GM18867 (cell line): ENCODE measurements around the gene ZMYND12.
"Not testable (repeated sequence)": the region's sequence is repeated elsewhere in the genome, so short reads cannot be mapped to it uniquely, and the experiment has no call there.

Experiments used
- ATAC-seq: cut with Tn5 transposase; IDR thresholded peaks from one replicate; pipeline ENCODE4 v1.9.1; 2021; ENCODE audit warnings: mild to moderate bottlenecking, moderate library complexity; ENCODE audit not compliant: unreplicated experiment

ZMYND12 gene, protein sequence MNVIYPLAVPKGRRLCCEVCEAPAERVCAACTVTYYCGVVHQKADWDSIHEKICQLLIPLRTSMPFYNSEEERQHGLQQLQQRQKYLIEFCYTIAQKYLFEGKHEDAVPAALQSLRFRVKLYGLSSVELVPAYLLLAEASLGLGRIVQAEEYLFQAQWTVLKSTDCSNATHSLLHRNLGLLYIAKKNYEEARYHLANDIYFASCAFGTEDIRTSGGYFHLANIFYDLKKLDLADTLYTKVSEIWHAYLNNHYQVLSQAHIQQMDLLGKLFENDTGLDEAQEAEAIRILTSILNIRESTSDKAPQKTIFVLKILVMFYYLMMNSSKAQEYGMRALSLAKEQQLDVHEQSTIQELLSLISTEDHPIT

DNA sequence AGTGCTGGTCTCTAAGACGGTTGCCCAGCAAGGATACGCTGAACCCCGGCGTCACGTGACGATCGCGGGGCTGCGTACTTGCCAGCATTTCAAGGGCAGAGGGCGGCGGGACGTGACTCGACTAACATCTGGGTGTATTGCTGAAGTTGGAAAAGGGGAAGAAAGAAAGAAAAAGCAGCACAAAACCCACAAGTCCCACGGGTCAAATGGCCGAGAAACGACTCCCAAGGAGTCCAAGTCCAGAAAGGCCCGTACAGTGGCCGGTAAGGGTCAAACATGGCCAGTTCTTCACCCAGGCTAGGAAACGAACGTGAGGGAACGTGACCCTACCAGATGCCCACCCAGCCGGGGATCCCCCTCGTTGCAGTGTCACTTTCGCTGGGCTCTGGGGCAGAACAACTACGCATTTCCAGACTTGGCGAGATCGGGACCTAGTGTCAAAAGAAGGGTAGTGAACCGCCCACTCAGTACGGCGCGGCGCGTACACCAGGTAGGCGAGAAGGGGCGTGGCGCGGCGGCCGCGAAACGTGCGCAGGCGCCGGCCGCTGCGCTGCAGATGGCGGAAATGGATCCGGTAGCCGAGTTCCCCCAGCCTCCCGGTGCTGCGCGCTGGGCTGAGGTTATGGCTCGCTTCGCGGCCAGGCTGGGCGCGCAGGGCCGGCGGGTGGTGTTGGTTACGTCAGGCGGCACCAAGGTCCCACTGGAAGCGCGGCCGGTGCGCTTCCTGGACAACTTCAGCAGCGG lies at the start of gene ZMYND12, which contains the start of gene PPCS:
ZMYND12 (minus strand) TSS at position 13 of the 744 bp plus-strand sequence. CDS start 25 bp downstream, outside the sequence.
PPCS (plus strand) TSS at position 534 of the 744 bp plus-strand sequence; CDS start at position 557, 23 bp downstream.
- ATAC-seq = peak; percentile 78

DNA sequence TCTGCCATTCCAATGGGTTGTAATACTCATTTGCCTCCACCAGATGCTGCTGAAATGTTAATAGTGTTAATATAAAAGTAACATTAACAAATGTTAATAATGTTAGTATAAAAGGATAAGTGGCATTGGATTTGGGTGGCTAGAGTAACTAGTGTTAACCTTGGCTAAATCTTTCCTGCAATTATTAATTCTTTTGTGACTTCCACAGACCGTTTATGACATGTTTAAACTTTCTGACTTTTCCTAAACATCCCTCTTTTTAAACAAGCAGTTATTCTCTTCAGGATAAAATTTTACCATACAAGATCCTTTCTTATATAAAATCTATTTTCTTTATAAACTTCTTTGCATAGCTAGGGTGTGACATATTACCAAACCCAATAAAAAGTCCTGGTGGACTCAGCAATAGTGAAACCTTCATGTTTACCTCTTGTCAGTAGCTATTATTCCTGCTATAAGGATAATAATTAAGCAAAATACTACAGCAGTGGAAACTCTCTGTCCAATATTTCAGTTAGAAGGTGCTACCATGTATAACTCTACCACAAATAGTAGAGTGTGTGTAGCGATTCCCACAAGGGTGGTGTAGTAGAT lies 48.8 kb upstream of the ZMYND12 start:
- ATAC-seq = no peak

DNA sequence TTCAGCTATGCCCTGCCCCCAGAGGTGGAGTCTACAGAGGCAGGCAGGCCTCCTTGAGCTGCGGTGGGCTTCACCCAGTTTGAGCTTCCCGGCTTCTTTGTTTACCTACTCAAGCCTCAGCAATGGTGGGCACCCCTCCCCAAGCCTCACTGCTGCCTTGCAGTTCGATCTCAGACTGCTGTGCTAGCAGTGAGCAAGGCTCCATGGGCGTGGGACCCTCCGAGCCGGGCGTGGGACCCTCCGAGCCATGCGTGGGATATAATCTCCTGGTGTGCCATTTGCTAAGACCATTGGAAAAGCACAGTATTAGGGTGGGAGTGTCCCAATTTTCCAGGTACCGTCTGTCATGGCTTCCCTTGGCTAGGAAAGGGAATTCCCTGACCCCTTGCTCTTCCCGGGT lies 46.2 kb upstream of the ZMYND12 start:
- not testable (repeated sequence) for ATAC-seq

DNA sequence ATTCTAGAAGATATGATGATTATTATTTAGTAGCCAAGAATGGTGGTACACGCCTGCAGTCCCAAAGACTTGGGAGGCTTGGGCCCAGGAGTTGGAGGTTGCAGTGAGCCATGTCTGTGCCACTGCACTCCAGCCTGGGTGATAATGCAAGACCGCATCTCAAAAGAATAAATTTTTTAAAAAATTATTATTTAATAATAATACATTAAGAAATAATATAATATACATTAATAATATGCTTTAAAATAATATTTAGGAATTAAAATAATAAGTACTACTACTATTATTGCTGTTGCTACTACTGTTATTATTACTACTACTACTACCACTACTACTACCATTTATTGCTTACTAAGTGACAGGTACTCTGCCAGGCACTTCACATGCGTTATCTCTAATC lies 34.4 kb upstream of the ZMYND12 start:
- ATAC-seq = no peak

DNA sequence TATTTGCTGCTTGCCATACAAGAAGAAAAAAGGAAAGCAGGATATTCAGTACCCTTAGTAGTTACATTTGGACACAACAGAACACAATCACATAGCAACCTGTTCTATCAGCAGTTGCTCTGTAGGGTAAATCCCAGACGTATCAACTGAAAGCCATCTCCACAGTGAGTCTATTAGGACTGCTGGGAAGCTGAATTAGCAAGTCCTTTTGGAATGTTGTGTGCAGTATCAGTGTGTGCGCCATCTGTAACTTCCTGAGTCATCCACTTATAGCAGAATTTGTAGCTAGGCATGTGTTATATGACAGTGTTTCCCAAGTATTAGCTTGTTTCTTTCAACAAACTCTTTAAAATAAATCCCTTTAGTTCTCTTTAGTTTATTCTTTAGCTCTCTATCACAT lies 28.6 kb upstream of the ZMYND12 start:
- ATAC-seq = no peak

DNA sequence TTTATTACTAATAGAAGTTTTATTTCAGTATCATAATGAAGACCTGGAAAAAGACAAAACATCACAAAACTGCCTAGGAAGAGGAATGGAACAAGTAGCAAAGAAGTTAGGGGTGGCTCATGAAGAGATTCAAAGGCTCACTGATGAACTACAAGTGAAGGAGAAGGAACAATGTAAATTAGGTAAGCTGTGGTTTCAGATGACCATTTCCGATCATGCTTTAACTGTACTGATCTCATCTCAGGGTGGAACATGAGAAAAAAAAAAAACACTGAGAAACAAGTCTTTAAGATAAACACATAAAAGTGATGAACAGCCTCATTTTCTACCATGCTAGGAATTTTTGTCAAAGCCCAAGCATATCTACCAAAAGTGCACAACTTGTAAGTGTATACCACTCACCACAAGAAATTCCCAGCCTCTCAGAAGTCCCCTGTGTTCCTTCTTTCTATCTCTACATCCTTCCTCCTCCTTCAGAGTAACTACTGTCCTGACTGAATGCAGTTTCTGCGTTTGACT lies 26.9 kb upstream of the ZMYND12 start:
- ATAC-seq = no peak

DNA sequence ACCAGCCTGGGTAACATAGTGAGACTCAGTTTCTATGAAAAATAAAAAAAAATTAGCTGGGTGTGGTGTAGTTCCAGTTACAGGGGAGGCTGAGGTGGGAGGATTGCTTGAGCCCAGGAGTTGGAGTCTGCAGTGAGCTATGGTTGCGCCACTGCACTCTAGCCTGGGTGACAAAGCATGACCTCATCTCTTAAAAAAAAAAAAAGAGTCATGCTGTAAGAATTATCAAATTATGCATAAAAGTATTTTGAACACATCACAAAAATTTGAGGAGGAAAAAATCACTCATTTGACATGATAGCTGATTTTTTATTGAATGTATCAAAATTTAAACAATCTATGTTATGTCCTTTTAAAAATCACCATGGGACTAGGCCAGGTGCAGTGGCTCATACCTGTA lies 25.1 kb upstream of the ZMYND12 start:
- no peak for ATAC-seq

DNA sequence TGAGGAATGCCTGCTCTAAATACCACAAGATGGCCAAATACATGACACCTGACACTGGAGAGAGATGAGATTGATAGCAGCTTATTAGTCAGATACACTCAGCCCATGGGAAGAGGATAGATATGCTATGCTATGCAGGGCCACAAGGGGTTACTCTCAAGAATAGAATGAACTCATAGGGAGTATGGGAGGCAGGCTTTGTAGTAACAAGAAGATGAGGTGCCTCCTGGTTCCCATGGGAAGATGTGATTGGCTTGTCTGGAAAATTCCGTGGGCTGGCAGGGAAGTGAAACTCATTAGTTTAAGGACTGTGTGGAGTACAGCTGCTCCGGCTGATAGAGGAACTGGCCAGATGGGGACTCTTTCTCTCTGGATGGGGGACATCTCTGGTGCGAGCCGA lies 23.8 kb upstream of the ZMYND12 start:
- ATAC-seq = no peak

DNA sequence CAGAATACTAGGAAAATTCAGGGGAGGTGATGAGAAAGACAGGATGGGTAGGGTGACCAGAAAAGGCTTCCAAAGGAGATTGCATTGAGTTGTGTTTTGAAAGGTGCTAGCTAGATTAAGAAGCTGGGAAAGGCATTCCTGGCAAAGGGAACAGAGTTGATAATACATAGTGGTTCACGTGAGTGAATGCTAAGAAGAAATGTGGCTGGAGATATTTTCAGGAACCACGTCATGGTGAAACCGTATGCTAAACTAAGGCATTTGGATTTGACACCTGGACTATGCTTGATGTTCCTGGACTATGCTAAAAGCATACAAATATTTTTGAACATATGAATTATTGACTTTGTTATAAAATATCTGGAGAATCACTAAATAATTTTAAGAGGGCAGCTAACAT lies 22.0 kb upstream of the ZMYND12 start:
- no peak for ATAC-seq

DNA sequence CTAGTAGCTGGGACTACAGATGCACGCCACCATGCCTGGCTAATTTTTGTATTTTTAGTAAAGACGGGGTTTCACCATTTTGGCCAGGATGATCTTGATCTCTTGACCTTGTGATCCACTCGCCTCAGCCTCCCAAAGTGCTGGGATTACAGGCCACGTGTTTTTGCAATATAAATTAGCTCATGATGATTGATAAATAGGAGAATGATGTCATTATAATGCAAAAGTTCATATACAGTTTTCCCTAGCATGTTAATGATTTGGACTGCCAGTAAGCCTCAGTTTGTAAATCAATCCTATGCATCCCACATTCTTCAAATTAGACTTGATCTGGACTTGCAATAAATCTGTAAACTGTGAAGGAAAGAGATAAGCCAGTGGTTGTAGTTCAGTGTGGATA lies 21.5 kb upstream of the ZMYND12 start:
- ATAC-seq = not testable (repeated sequence)

DNA sequence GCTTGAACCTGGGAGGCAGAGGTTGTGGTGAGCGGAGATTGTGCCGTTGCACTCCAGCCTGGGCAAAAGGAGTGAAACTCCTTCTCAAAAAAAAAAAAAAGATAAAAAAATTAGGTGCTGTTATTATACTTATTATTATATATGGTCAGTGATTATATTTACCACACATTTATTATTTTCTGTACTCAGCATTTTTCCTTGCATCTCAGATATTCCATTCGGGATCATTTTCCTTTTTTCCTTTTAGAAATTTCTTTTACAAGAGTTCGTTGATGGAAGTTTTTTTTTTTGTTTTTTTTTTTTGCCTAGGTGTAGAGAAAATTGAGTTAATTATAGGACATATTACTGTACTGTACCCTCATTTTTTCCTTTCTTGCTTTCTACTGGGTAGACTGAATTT lies 20.8 kb upstream of the ZMYND12 start:
- ATAC-seq = no peak

DNA sequence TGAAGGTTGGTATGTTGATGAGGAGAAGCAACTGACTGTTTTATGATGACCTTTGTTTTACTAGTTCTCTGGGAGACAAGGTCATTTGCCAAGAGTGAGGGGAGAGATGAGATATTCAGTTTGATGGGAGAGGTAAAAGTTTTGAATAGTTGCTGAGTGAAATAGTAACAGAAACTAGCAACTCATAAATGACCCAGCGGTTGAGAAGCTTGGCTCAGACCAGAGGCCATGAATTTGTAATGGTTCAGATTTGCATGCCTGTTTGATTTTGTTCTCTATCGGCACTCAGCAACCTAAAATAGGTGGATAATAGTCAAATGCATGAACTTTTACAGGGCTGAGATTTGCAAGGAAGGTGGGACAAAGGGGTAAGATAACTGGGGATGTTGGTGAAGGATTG lies 13.9 kb upstream of the ZMYND12 start:
- peak; percentile 48 for ATAC-seq

DNA sequence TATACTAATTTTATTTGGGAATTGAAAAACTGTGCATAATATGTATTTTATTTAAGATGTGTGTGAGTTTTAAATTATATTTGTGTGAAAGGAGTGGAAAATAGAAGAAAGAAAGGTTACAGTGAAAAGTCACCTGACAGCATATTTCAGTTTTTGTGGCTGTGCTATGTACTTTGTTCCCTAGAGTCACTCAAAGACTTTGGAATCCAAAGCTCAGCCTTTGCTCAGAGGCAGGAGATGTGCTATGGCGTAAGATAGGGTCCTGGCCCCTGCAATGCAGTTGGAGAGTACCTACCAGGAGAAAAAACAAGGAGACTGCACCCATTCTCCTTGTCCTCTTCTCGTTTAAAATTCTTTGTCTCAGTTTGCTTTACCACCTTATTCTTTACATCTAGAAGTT lies 10.2 kb upstream of the ZMYND12 start:
- ATAC-seq = no peak

DNA sequence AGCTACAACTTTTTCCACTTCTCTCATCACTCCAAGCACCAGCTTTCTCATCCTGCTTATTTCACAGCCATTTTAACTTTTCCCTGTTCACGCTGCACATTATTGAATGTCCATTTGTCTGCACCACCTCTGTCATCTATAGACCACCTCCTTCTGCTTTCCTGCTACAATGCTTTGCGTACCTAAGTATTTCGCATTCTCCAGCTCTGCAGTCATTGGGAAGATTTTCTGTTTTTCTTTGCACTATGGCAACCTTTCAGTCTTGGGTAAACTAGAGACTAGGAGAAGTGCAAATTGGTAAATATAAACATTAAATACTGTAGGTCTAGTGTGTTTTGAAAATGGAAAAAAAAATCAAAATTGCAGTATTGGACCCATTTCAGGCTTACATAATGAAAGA lies 8.1 kb upstream of the ZMYND12 start:
- no peak for ATAC-seq

DNA sequence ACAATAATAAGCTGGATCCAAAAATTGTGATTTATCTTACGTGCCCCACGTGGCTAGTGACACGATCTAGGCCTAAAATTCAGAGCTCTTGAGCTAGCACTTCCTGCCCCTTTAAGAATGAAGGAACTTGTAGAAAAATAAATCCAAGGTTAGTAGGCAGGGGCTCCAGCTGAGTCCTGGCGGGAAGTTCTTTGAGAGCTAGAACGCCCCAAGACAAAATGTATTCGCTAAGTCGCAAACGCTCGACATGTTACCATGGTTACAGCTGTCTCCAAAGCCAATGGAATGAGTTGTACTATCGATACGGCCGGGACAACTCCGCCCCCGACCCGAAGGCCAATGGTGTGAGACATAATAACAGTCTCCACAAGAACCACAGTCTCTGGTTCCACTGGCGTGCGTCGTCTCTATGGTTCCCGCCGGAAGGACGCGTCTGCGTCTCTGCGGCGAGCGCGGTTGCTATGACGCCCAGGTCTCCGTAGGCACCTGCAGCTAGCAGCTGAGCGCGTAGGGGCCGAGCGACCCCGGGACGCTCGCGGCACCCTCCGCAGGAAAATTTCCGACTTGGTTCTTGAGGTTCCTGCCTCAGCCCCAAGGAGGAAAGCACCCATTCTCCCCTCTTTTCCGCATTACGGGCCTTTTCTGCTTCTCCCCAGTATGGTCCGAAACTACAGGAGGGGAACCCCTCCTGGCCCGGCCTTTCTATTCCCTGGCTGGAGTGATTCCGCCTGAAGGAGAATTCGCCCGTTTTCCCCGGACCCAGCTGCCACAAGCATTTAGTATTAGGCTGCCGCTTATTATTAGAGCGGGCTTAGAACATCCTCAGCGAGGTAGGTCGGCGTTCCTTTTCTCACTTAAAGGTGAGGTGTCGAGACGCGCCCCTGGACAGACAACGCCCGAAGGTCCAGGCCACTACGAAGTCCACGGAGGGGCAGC lies 7.3 kb upstream of the ZMYND12 start, which contains the start of gene CCDC30:
CCDC30 (plus strand) TSS at position 459 of the 936 bp plus-strand sequence. CDS start 17,266 bp downstream, outside the sequence.
- peak; percentile 98 for ATAC-seq

DNA sequence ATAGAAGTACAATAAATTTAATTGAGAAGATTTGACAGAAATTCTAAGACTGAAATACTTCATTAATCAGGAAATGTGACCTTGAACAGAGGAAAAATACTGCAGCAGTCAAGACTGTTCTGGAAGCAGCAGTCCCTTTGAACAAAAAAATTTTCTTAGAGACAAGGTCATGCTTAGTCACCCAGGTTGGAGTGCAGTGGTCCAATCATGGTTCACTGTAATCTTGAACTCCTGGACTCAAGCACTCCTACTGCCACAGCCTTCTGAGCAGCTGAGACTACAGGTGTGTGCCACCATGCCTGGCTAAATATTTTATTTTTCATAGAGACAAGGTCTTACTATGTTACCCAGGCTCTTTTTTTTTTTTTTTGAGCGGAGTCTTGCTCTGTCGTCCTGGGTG lies 5.4 kb upstream of the ZMYND12 start:
- no peak for ATAC-seq

DNA sequence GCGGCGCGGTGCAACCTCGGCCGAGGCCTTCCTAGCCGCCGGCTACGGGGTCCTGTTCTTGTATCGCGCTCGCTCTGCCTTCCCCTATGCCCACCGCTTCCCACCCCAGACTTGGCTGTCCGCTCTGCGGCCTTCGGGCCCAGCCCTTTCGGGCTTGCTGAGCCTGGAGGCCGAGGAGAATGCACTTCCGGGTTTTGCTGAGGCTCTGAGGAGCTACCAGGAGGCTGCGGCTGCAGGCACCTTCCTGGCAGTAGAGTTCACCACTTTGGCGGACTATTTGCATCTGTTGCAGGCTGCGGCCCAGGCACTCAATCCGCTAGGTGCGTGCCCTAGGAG lies 900 bp upstream of the ZMYND12 start:
- ATAC-seq = peak; percentile 72

DNA sequence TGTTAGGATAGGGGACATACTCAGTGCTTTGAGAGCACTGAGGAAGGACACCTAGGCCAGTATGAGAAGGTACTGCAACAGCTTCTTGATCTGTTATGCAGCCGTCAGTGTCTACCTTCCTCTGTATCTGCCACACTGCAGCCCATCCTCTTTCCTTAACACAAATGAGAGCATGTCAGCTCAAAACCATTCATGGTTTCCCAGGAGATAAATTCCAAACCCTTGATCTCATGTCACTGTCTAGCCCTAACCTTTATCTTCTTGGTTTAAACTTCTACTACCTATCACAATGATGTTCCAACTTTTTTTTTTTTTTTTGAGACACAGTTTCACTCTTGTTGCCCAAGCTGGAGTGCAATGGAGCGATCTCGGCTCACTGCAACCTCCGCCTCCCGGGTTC lies 1.4 kb downstream of the ZMYND12 start:
- no peak for ATAC-seq

DNA sequence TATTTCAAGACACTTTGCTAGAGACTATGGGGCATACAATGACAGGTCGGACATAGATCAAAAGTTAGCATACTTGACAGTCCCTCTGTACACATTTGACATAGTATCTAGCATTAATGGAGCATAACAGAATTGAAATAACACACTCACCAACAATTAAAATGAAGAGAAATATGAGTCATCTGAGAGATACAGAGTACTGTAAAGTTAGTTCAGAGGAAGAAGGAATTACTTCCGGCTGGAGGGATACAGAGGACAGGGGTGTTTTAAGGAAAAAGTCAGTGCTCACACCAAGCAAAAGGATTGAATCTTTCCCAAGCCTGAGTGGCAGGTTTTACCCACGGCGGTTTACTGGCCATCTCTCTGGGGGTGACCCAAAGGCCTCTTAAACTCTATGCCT lies 2.4 kb downstream of the ZMYND12 start:
- no peak for ATAC-seq

DNA sequence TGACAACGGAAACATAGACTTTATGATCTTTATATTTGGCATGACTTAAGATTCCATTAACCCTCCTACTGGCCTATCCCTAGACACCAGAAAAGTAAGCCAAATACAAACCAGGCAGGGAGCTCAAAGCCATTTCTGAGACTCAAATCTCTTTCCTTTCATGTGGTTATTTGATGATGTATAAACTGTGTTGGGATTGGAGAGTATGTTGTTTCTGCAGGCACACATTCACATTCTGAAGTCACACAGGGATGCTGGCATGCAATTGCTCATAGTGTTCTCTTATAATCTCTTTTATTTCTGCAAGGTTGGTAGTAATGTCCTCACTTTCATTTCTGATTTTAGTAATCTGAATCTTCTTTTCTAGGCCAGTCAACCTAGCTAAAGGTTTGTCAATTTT lies 5.8 kb downstream of the ZMYND12 start:
- no peak for ATAC-seq
